Peyer's patch (tissue), 4 donors: ENCODE measurements around the gene RIN1.
"Not testable (repeated sequence)": the region's sequence is repeated elsewhere in the genome, so short reads cannot be mapped to it uniquely, and the experiment has no call there.

ENCODE experiments used
- POLR2A ChIP-seq, 2 donors: fragments of 450-650 bp; IDR thresholded peaks; one replicate each; pipeline ENCODE4 v1.5.1; 2017; ENCODE audit warnings: antibody characterized with exemption in 2 of 2, mild to moderate bottlenecking in 2 of 2, moderate library complexity in 2 of 2
- TF ChIP-seq, protein P1 (sequence below), 6 experiments: fragments of 450-650 bp in 4 of 6; fragments of 200-600 bp in 2 of 6; sonication (generic) in 1 of 6; IDR thresholded peaks; one replicate each; pipeline ENCODE4 v1.5.1; 2017 to 2019; ENCODE audit warnings: antibody characterized with exemption in 6 of 6, mild to moderate bottlenecking in 3 of 6, moderate library complexity in 1 of 6

DNA sequence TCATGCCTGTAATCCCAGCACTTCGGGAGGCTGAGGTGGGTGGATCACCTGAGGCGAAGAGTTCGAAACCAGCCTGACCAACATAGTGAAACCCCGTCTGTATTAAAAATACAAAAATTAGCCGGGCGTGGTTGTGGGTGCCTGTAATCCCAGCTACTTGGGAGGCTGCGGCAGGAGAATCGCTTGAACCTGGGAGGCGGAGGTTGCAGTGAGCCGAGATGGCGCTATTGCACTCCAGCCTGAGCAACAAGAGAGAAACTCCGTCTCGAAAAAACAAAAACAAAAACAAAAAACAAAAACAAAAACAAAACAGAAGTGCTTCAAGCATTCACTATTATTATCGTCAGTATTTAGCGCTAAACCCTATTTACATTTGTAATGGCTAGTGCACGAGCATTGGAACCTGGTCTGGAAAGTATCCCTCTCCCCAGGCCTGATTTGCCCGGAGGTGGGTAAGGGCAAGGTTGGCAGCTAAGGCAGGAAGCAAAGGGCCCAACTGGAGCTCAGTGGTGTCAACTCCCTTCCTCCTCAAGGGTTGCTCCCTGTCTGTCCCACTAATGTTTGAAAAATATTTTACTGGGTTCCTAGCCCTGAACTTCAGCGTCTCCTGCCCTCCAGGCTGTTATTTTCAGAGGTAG is 25.3 kb downstream of the RIN1 start:
- TF ChIP-seq, protein P1, sequence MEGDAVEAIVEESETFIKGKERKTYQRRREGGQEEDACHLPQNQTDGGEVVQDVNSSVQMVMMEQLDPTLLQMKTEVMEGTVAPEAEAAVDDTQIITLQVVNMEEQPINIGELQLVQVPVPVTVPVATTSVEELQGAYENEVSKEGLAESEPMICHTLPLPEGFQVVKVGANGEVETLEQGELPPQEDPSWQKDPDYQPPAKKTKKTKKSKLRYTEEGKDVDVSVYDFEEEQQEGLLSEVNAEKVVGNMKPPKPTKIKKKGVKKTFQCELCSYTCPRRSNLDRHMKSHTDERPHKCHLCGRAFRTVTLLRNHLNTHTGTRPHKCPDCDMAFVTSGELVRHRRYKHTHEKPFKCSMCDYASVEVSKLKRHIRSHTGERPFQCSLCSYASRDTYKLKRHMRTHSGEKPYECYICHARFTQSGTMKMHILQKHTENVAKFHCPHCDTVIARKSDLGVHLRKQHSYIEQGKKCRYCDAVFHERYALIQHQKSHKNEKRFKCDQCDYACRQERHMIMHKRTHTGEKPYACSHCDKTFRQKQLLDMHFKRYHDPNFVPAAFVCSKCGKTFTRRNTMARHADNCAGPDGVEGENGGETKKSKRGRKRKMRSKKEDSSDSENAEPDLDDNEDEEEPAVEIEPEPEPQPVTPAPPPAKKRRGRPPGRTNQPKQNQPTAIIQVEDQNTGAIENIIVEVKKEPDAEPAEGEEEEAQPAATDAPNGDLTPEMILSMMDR (IDR thresholded peaks at IDR 0.05), result not testable (repeated sequence)
- TF ChIP-seq POLR2A (IDR thresholded peaks at IDR 0.05), result not testable (repeated sequence)
